GM12873 (cell line): Measurements from ENCODE around the gene MAGI1.

Experiments used
- CTCF ChIP-seq: IDR thresholded peaks from 2 replicates; pipeline ENCODE4 v1.5.1; 2012; ENCODE audit warnings: low read depth, mild to moderate bottlenecking, moderate library complexity, low read length, control low read depth; ENCODE audit not compliant: insufficient read depth; ENCODE audit errors: missing control alignments

The MAGI1 gene

GRCh38 chr3:65927576-65927975 lies 111.1 kb downstream of the MAGI1 start:
- TF ChIP-seq CTCF, result no peak

- no peak for TF ChIP-seq CTCF
These were observed 113.3 kb downstream of the MAGI1 start for GRCh38 chr3:65925254-65925954.

GRCh38 chr3:65924762-65925161 lies 114.0 kb downstream of the MAGI1 start:
- TF ChIP-seq CTCF, result no peak

- TF ChIP-seq CTCF, result no peak
These were observed 116.3 kb downstream of the MAGI1 start for GRCh38 chr3:65922441-65922840.

GRCh38 chr3:65919826-65920225 lies 118.9 kb downstream of the MAGI1 start:
- no peak for TF ChIP-seq CTCF

GRCh38 chr3:65915477-65915876 lies 123.2 kb downstream of the MAGI1 start:
- no peak for TF ChIP-seq CTCF

GRCh38 chr3:65914740-65915367 lies 123.9 kb downstream of the MAGI1 start:
- TF ChIP-seq CTCF, result peak; percentile 18
